ENCODE measurements around the gene MAP3K12.

GRCh38 chr12:53453953-53454640, 45.2 kb downstream of the MAP3K12 start:
- TF ChIP-seq CTCF (IDR thresholded peaks at IDR 0.05; ENCODE audit: low read length) (no peak), EZH2 (IDR thresholded peaks at IDR 0.05; ENCODE audit: borderline replicate concordance, low read length) (no peak)
